SK-N-SH treated with all-trans-retinoic acid at 6 μM for 48 hours (cell line): ENCODE measurements around the gene MS4A3.

Experiments used
- ARNTL ChIP-seq: fragments of 450-650 bp; formaldehyde crosslinking; IDR thresholded peaks from 2 replicates; pipeline ENCODE4 v1.5.0; 2020; ENCODE audit warnings: low read depth, mild to moderate bottlenecking, moderate library complexity, borderline replicate concordance
- CREB5 ChIP-seq: fragments of 250-450 bp; sonication (Bioruptor Pico); IDR thresholded peaks from 2 replicates; pipeline ENCODE4 v1.5.1; 2020; ENCODE audit warnings: low read depth, mild to moderate bottlenecking, moderate library complexity
- GLIS3 ChIP-seq: fragments of 250-450 bp; sonication (Bioruptor Pico); IDR thresholded peaks from 2 replicates; pipeline ENCODE4 v1.5.0; 2020; ENCODE audit warnings: mild to moderate bottlenecking, moderate library complexity
- OSR1 ChIP-seq: fragments of 250-450 bp; sonication (Bioruptor Pico); IDR thresholded peaks from 2 replicates; pipeline ENCODE4 v1.8.0; 2022; ENCODE audit warnings: moderate library complexity, mild to moderate bottlenecking, inconsistent platforms
- RARB ChIP-seq: fragments of 250-450 bp; sonication (Bioruptor Pico); IDR thresholded peaks from 2 replicates; pipeline ENCODE4 v1.8.0; 2021; ENCODE audit warnings: mild to moderate bottlenecking, moderate library complexity
- SNAI2 ChIP-seq: fragments of 250-450 bp; sonication (Bioruptor Pico); IDR thresholded peaks from 2 replicates; pipeline ENCODE4 v1.5.0; 2020; ENCODE audit warnings: mild to moderate bottlenecking, moderate library complexity
- TCF4 ChIP-seq: fragments of 250-450 bp; sonication (Bioruptor Pico); IDR thresholded peaks from 2 replicates; pipeline ENCODE4 v1.8.0; 2021; ENCODE audit warnings: mild to moderate bottlenecking, moderate library complexity, borderline replicate concordance
- ZC3H10 ChIP-seq: fragments of 250-450 bp; sonication (Bioruptor Pico); IDR thresholded peaks from 2 replicates; pipeline ENCODE4 v1.5.1; 2021; ENCODE audit warnings: mild to moderate bottlenecking, moderate library complexity
- ZFP30 ChIP-seq: fragments of 450-650 bp; formaldehyde crosslinking; IDR thresholded peaks from 2 replicates; pipeline ENCODE4 v1.5.0; 2022; ENCODE audit warnings: mild to moderate bottlenecking, moderate library complexity
- ZNF565 ChIP-seq: fragments of 450-650 bp; formaldehyde crosslinking; conservative IDR thresholded peaks from 2 replicates; pipeline ENCODE4 v1.5.0; 2020; ENCODE audit warnings: low read depth, mild to moderate bottlenecking, moderate library complexity

DNA sequence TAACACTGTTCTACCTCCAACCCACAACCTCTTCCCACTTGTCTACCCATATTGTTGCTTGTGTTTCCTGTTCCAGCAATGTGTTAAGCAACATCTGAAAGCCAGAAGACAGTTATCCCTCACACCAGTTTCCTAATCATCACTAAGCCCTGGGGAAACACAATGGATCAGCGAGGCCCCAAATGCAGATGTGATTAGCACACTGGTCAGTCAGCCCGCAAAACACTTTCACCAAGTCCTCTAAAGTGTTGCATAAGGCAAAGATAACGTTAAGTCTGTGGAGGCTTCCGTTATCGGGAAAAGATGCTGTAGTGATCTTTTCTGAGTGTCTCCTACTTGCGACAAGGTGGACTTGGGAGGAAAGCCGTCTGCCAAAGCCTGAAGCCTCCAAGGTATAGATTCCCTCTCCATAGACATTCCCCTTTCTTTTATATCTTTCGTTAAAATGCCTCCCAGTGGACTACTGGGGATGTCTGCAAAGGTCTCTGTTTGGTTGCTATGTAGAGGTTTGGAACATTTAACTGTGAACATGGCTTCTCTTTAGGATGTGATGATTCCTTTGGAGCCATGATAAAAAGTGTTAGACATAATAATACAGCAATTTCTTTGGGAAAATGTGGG is at the start of gene MS4A3:
- TF ChIP-seq ARNTL (CRISPR knock-in tag) (no peak), SNAI2 (CRISPR knock-in tag) (no peak), ZC3H10 (CRISPR knock-in tag) (no peak), OSR1 (CRISPR knock-in tag) (no peak), ZFP30 (CRISPR knock-in tag) (no peak), TCF4 (CRISPR knock-in tag) (no peak), RARB (CRISPR knock-in tag) (no peak), GLIS3 (CRISPR knock-in tag) (no peak), CREB5 (CRISPR knock-in tag) (no peak), ZNF565 (CRISPR knock-in tag) (no peak)
